Caki2 (cell line): ENCODE results near the gene KRTAP10-5. TPM values are rescaled to one million over a fixed set of nuclear protein-coding genes. Genes with fewer than 3 reads are reported as not detected.
"Not testable (repeated sequence)": the region's sequence is repeated elsewhere in the genome, so short reads cannot be mapped to it uniquely, and the experiment has no call there.

ENCODE experiments used
- DNase-seq: peaks from one replicate; pipeline ENCODE4 v3.0.0-alpha.2; 2015; ENCODE audit warnings: low read depth
- in situ Hi-C: cut with HindIII; loops from 2 replicates; pipeline ENCODE4 v1.10.0; 2016; ENCODE audit warnings: low sequenced_read_pairs, low pct_unique_long_range_greater_than_20kb, mixed read lengths
- total RNA-seq: library from RNA; depleted of rRNA; stranded (reverse); fragments of >200 nt; shearing (Covaris generic); gene quantifications from 2 replicates; pipeline ENCODE4 v1.2.3, GENCODE V29; 2014; ENCODE audit warnings: low replicate concordance

KRTAP10-5 gene
- total RNA-seq, 1 experiment from 2014 or later = not detected

DNA sequence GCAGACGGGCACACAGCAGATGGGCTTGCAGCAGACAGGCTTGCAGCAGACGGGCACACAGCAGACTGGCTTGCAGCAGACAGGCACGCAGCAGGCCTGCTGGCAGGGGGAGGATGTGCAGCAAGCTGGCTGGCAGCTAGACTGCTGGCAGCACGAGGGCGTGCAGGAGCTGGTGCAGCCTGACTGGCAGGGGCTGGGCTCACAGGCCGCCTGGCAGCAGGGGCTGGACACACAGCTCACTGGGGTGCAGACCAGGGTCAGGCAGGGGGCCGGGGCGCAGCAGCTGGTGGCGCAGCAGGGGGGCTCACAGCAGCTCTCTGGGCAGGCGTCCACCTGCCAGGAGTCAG is 22.1 kb downstream of the KRTAP10-5 start:
- DNase-seq, in situ Hi-C loops: not testable (repeated sequence)

DNA sequence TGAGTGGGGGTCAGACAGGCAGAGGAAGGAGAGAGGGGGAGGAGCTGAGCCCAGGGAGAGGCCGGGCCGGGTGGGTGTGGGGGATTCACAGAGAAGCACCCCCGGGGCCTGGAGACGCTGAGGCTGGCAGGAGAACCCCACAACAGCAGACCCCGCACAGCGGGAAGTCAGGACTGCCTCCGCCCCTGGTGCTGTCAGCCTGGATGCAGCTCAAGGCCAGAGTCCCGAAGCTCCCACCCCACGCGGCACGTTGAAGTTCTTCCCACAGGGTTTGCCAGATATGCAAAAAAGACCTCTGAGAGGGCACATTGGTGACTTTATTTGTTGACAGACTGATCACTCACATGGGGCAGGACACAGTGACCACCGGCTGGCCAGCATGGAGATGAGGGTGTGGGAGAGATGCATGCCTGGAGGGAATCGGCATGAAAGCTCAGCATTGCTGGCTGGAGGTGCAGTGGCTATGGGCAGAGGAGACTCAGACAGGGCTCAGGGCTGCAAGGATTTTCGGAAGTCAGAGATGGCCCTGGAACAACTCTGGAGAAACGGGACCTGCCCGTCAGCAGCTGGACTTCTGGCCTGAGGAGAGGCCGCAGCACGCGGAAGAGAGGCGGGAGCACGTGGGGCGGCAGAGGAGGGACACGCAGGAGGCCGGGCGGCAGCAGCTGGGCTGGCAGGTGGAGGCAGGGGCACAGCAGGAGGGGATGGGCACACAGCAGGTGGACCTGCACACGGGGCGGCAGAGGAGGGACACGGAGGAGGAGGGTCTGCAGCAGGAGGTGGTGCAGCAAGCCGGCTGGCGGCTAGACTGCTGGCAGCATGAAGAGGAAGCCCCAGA is 22.7 kb downstream of the KRTAP10-5 start:
- in situ Hi-C loops = no loop called here
- no peak for DNase-seq

DNA sequence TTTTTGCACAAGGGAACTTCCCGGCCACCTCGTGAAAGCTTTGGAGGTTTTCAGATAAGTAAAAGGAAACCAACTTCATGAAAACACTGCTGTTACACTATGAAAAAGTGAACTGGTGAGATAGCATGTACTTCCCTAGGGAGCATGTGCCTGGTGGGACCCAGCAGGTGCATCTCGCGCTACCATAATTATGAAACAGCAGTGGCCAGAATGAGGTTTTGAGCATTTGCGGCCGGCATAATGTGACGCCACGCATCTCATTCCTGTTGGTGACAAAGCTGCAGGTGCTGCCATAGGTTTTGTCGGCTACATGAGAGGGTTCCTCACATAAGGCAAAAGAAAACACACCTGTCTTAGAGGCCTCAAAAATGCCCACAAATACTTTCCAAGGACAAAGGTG is 23.5 kb downstream of the KRTAP10-5 start:
- in situ Hi-C loops = no loop called here
- DNase-seq = no peak

DNA sequence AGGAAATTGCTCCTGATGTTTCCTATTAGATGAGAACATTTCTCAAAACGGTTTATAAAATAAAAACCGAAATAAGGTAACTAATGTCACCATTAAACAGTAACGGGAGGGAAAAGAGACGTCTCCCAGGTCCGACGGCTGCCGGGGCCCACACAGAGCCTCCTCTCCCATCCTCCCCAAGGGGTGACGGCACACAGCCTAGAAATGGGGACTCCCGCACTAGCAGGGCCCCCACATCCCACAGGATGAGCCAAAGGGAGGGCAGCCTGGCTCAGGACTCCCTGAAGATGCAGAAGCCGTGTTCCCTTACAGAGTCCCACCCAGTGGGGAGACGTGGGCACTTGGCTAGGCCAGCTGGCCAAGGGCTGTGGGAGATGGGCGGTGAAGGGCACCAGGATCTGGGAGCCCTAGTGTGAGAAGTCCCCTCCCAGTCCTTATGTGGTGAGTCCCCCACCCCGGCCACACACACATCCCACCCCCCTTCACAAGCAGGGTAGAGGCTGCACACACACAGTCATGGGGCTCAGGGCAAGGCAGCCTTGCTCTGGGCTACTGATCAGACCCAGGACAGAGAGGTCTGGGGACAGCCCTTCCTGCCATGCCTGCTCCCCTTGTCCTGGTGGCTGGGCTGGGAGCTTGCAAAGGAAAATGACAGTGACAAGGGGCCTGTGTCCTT is 25.1 kb downstream of the KRTAP10-5 start:
- no peak for DNase-seq
- in situ Hi-C loops = no loop called here

DNA sequence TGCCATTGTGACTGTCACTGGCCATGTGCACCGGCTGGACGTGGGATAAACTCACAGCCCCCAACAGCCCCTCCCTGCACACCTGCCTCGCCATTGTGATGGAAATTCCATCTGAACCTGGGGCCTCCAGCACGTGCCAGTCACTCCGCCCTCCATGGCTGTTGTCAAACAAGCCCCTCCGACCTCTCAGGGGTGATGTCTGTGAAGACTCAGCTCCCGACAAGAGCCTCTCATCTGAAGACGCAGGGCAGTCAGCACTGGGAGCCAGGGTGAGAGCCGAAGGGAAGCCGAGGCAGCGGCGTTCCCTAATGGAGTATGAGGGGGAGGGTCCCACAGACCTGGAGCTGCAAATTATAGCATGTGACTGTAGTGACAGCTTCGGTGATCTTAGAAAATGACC is 27.7 kb downstream of the KRTAP10-5 start:
- no peak for DNase-seq
- in situ Hi-C loops = no loop called here

DNA sequence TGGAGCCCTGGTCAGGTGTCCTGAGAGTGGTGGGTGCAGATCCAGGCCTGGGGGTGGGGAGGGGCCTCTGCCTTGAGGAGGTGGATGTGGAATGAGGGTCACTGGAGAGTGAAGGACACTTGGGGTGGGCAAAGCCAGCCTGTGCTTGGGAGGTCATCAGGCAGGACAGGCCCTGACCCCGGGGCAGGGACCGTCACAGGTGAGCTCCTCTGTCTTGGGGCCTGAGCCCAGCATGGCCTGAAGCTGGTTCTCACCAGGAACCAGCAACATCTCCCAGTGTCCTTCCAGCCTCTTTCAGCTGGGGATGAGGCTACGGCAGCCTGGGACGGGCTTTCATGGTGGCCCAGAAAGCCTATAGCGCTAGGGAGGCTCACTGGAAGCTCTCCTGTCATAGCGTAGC is 28.3 kb downstream of the KRTAP10-5 start:
- no peak for DNase-seq

DNA sequence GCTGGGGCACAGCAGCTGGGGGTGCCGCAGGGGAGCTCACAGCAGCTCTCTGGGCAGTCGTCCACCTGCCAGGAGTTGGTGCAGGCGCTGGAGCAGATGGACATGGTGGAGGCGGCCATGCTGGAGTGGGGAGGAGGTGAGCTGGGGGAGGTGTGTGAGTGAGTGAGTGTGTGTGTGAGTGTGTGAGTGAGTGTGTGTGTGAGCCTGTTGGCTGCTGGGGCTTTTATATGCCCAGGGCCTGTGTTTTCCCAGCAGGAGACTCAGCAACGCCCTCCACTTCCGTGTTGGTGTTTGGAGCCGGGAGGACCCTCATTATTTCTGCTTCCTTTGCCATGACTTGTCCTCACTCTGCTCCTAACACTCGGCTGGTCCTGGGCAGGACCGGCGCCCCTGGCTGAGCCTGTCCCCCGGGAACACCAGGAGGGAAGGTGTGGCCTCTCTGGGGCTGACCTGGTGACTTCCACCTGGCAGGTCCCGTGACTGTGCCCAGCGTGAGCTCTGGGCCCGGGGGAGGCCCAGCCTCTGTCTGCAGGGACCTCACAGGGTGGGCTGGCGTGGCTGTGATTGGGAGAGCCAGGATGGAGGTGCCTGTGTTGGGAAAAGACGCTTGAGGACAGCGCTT is 29.0 kb downstream of the KRTAP10-5 start, which contains the start of gene KRTAP10-2:
KRTAP10-2 (minus strand) TSS at position 166 of the 622 bp plus-strand sequence; CDS start at position 119, 47 bp downstream.
- DNase-seq = no peak
- in situ Hi-C loops = no loop called here

More for the DNA sequence above, 28.3 kb downstream of the KRTAP10-5 start:
- in situ Hi-C loops = no loop called here

DNA sequence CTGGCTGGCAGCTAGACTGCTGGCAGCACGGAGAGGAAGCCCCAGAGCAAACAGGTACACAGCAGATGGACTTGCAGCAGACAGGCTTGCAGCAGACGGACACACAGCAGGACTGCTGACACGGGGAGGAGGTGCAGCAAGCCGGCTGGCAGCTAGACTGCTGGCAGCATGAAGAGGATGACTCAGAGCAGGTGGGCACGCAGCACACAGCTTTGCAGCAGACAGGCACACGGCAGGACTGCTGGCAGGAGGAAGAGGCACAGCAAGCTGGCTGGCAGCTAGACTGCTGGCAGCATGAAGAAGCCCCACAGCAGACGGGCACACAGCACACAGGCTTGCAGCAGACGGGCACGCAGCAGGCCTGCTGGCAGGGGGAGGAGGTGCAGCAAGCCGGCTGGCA is 29.6 kb downstream of the KRTAP10-5 start:
- DNase-seq = no peak
- in situ Hi-C loops = no loop called here

DNA sequence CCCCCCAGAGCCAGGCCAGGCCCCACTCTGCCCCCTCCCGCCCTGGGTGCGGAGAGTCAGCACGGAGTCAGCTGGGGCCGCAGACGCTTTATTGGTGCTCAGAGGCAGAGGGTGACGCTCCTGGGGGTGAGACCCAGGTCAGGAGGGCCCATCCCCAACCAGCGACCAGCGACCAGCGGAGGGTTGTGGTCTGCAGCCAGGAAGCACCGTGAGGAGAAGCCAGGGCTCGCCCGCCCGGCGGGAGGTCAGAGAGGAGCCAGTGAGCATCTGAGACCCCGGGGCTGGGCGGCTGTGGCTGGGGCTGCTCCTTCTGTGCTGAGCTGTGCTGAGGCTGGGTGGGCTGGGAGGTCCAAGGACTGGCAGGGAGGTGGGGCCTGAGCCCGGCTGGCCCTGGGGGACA is 30.1 kb downstream of the KRTAP10-5 start:
- DNase-seq, in situ Hi-C loops: not testable (repeated sequence)

DNA sequence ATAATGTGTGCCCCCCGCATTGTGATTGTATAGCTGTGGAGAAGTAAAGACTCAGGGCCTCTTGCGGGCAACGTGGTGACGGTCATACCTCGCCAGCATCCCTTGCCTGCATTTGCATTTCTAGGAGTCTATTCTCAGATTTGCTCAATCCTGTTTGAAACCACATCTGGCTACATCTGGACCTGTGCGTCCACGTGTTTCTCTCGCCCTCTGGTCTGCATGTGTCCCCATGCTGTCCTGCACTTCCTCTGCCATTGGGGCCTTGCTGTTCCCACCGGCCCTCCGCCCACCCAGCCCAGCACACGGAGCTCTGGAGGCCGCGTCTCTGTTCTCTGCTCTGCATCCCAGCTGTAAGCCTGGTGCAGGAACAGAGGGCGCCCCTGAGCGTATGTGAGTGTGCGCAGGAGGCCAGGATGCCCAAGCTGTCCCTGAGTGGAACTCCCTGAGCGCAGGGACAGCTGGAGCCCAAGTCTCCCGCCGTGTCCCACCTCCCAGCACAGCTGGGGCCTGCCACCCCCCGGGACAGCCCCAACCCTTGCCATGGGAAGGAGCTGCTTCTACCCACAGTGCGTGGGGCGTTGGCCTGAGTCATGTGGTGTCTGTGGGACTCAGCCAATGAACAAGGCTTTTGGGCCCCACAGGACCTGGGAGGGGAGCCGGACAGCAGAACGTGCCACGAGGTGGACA is 30.7 kb downstream of the KRTAP10-5 start:
- no peak for DNase-seq
- in situ Hi-C loops = no loop called here

DNA sequence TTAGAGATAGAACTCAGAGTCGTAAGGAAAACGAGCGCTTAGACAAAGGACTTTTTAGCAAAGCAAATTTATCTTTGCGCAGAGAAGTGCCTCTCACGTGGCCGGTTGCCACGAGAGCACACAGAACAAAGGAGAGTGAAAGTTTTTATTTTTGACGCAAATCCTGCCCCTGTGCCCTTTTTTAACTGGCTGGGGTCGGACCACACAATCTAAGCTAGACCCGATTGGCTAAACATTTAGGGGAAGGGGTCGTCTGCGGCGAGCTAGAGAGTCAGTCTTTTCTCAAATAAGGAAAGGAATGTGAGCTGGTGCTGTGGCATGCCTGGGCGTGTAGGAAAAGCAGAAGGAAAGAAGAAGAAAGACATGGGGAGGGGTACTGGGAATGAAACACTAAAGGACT is 31.5 kb downstream of the KRTAP10-5 start:
- in situ Hi-C loops = no loop called here

DNA sequence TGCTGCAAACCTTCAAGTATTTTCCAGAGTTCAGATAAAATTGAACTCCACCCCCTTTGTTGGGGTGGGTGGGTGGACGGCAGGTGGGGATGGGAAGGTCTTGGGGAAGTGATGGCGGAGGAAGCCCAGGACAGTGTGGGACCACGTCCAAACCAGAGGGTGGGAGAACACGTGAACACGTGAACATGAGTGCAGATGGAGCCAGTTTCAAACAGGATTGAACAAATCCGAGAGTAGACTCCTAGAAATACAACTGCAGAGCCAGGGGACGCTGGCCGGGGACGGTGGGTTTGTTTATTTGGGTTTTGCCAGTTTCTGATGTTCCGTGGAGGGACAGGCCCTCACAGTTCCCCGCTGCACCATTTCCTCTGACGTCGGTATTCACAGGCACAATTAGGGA is 32.0 kb downstream of the KRTAP10-5 start:
- no peak for DNase-seq
- in situ Hi-C loops = no loop called here

More for the DNA sequence above, 31.5 kb downstream of the KRTAP10-5 start:
- DNase-seq = no peak

DNA sequence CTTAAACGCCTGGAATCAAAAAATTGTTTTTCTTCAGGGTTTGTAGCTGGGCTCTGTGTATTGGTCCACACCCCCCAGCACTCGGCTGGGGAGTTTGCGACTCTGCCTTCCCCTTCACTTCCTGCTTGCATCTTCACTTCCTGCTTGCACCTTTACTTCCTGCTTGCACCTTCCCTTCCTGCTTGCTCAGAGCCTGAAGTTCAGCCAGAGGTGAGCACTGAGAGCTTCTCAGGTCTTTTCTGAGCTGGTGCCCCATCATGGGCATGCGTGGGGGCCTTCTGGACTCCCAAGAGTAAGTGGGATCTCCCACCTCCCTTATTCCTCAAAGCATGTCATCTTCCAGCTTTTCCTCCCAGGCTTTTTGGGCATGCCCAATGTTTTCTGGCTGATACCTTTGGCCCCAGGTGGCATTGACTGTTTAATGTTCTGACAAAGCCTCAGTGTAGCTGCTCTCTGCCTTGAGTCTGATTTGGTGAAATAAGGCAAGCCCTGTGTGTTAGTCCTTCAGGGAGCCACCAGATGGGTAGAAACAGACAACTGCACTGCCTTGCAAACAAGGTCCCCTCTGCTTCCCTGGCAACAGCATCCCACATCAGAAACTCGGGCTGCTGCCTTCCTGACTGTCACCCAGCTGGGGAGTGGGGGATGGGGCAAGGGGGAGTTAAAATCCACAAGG is 32.6 kb downstream of the KRTAP10-5 start:
- in situ Hi-C loops = no loop called here
- DNase-seq = no peak

DNA sequence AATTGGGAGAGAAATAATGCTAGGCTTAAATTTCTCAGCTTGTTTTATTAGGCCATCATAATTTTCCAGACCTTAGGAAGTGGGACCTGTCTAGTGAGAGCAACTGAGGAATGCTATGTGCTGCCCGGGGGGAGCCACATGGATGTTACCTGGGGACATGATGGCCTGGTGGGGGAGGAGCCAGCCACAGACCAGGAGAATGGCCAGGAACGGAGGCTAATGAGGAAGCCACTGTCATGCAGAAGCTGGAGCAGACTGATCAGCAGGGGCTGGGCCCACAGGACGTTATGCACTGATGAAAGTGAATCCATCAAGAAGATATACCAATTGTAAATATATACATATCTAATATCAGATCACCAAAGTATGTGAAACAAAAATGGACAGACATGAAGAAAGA is 35.8 kb downstream of the KRTAP10-5 start:
- in situ Hi-C loops = no loop called here
- no peak for DNase-seq

DNA sequence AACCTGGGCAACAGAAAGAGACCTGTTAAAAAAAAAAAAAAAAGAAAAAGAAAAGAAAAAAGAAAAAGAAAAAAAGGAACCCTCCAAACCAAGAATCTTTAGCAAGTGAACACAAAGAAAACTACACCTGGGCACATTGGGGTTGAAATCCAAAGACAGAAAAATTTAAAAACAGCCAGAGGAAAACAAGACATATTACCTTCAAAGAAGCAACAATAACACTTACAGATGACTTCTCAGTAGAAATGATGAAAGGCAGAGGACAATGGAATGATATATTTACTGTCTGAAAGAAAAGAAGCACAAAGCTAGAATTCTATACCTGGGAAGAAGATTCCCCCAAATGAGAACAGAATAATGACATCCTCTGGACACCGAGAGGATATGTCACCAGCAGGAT is 37.7 kb downstream of the KRTAP10-5 start:
- DNase-seq = no peak
- in situ Hi-C loops = no loop called here

DNA sequence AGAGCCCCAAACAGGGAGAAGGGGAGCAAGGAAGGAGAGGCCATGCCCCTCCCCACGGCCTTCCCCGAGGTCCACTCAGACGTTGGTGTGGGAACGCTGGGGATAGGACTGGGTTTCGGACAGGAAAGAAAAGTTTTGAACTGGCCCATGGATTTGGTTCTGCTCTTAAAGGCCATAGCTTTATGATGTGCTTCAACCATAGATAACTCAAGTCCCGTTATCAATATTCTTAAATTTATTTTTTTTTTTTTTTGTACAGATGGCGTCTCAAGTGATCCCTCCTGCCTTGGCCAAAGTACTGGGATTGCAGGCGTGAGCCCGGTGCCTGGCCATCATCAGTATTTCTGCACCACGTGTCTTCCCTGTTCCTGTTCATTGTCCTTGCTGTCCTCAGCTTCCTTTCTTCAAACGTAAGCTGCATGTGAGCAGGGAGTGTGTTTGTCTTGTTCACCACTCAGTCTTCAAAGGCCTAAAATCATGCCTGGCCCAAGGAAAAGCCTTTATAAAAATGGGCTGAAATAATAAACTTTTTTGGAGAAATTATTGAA is 39.6 kb downstream of the KRTAP10-5 start:
- in situ Hi-C loops = no loop called here

DNA sequence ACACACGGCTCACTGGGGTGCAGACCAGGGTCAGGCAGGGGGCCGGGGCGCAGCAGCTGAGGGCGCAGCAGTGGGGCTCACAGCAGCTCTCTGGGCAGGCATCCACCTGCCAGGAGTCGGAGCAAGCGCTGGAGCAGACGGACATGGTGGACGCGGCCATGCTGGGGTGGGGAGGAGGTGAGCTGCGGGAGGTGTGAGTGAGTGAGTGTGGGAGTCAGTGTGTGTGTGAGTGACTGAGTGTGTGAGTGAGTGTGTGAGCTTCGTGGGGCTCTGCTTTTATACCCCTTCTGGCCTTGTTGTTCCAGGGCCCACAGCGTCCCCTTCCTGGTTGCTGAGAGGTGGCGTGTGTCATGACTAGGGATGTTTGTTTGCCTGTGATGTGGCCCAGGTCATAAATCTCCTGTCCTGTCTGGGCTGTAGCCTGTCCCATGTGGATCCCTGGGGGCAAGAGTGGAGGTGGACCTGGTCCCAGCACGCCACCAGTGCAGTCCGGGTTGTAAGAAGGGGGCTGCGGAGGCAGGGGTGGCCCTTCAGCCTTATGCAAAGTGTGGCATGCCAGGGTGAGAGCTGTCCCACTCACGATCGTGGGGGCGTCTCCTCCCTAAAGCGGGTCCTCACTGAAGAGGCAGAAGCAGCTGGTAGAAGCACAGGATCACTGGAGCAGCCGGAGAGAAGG is 40.3 kb downstream of the KRTAP10-5 start, which contains the start of gene KRTAP10-1:
KRTAP10-1 (minus strand) TSS at position 205 of the 676 bp plus-strand sequence; CDS start at position 160, 45 bp downstream.
- in situ Hi-C loops = no loop called here

More for the DNA sequence above, 39.6 kb downstream of the KRTAP10-5 start:
- no peak for DNase-seq

More for the DNA sequence above, 40.3 kb downstream of the KRTAP10-5 start, which contains the start of gene KRTAP10-1:
- DNase-seq = no peak
